HL-60 (cell line): ENCODE data around the gene NRXN2.

Experiments used
- CTCF ChIP-seq: IDR thresholded peaks from one replicate; pipeline ENCODE4 v1.5.1; 2011; ENCODE audit warnings: low read length, control low read depth, inconsistent platforms; ENCODE audit not compliant: insufficient read depth
- GABPA ChIP-seq: IDR thresholded peaks from 2 replicates; pipeline ENCODE4 v1.6.1; 2012; ENCODE audit warnings: low read depth
- POLR2AphosphoS5 ChIP-seq: IDR thresholded peaks from 2 replicates; pipeline ENCODE4 v1.6.1; 2012; ENCODE audit warnings: low read depth
- REST ChIP-seq: IDR thresholded peaks from 2 replicates; pipeline ENCODE4 v1.6.1; 2012; ENCODE audit warnings: low read depth; ENCODE audit not compliant: insufficient replicate concordance

GRCh38 chr11:64681171-64681570 is 41.8 kb downstream of the NRXN2 start:
- TF ChIP-seq POLR2AphosphoS5 (no peak), CTCF (no peak), REST (no peak), GABPA (no peak)
